SK-N-SH (cell line): ENCODE measurements around the gene PAPPA2.

ENCODE experiments used
- CHD2 ChIP-seq: fragments of 150-350 bp; IDR thresholded peaks from 2 replicates; pipeline ENCODE4 v1.6.1; 2018; ENCODE audit warnings: low read length; ENCODE audit not compliant: partially characterized antibody
- EP300 ChIP-seq, 2 experiments: IDR thresholded peaks; 2 replicates each; pipeline versions ENCODE4 v1.4.0 to v1.6.1; 2012; ENCODE audit warnings: borderline replicate concordance in 1 of 2, low read depth in 1 of 2, low read length in 1 of 2
- FOXJ3 ChIP-seq: sonication (generic); formaldehyde crosslinking; IDR thresholded peaks from 2 replicates; pipeline ENCODE4 v1.5.1; 2020; ENCODE audit warnings: mild to moderate bottlenecking, missing genetic modification reagents
- FOXM1 ChIP-seq: IDR thresholded peaks from 2 replicates; pipeline ENCODE4 v1.4.0; 2012; ENCODE audit warnings: low read depth, mild to moderate bottlenecking
- RAD21 ChIP-seq: IDR thresholded peaks from 2 replicates; pipeline ENCODE4 v1.6.1; 2012; ENCODE audit warnings: mild to moderate bottlenecking, low read length
- SMC3 ChIP-seq: IDR thresholded peaks from 2 replicates; pipeline ENCODE4 v1.6.1; 2012; ENCODE audit warnings: low read depth, low read length, improper control_type of control experiment
- TAF1 ChIP-seq: IDR thresholded peaks from 2 replicates; pipeline ENCODE4 v1.6.1; 2012; ENCODE audit warnings: low read depth, mild to moderate bottlenecking, low read length, moderate library complexity, borderline replicate concordance
- TCF12 ChIP-seq: IDR thresholded peaks from 2 replicates; pipeline ENCODE4 v1.4.0; 2012
- TF ChIP-seq, protein P1 (sequence below): fragments of 200-600 bp; sonication (generic); IDR thresholded peaks from 2 replicates; pipeline ENCODE4 v1.6.1; 2017; ENCODE audit warnings: antibody characterized with exemption, mild to moderate bottlenecking, moderate library complexity
- TF ChIP-seq, protein P2 (sequence below): IDR thresholded peaks from 2 replicates; pipeline ENCODE4 v1.4.0; 2012; ENCODE audit warnings: low read depth
- TF ChIP-seq, protein P3 (sequence below): IDR thresholded peaks from 2 replicates; pipeline ENCODE4; 2012
- TF ChIP-seq, protein P4 (sequence below): fragments of 150-350 bp; IDR thresholded peaks from 2 replicates; pipeline ENCODE4 v1.6.1; 2017; ENCODE audit warnings: antibody characterized with exemption, low read length, low read depth, borderline replicate concordance

DNA sequence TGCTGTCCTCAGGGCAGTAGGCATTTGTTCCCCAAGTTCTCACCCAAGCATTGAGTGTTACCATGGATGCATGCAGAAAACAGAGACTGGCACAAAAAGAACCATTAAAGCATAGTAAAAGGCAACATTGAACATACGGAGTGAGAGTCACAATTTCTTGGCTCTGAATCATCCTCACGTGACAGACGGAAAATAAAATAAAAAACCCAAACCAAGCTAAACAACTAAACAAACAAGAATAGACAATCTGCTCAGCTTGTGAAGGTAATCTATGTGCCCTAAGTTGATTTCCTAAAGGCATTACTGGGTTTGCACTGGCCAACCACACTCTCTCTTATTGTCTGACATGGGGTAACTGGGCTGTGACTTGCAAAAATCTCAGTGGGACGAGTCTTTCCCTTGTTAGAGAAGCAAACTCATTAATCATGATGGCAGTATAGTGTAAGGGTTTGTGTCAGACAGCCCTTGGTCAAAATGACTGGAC, 395.5 kb downstream of the PAPPA2 start:
- TF ChIP-seq EP300 (IDR thresholded peaks at IDR 0.05; ENCODE audit: borderline replicate concordance in 1 of 2, low read depth in 1 of 2, low read length in 1 of 2) (no peak), TCF12 (no peak), FOXM1 (no peak), TAF1 (no peak), FOXJ3 (CRISPR knock-in tag) (no peak), CHD2 (no peak), SMC3 (no peak), RAD21 (no peak)
- TF ChIP-seq, protein P1, sequence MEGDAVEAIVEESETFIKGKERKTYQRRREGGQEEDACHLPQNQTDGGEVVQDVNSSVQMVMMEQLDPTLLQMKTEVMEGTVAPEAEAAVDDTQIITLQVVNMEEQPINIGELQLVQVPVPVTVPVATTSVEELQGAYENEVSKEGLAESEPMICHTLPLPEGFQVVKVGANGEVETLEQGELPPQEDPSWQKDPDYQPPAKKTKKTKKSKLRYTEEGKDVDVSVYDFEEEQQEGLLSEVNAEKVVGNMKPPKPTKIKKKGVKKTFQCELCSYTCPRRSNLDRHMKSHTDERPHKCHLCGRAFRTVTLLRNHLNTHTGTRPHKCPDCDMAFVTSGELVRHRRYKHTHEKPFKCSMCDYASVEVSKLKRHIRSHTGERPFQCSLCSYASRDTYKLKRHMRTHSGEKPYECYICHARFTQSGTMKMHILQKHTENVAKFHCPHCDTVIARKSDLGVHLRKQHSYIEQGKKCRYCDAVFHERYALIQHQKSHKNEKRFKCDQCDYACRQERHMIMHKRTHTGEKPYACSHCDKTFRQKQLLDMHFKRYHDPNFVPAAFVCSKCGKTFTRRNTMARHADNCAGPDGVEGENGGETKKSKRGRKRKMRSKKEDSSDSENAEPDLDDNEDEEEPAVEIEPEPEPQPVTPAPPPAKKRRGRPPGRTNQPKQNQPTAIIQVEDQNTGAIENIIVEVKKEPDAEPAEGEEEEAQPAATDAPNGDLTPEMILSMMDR: no peak
- TF ChIP-seq, protein P2, sequence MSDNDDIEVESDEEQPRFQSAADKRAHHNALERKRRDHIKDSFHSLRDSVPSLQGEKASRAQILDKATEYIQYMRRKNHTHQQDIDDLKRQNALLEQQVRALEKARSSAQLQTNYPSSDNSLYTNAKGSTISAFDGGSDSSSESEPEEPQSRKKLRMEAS: no peak
- TF ChIP-seq, protein P3, sequence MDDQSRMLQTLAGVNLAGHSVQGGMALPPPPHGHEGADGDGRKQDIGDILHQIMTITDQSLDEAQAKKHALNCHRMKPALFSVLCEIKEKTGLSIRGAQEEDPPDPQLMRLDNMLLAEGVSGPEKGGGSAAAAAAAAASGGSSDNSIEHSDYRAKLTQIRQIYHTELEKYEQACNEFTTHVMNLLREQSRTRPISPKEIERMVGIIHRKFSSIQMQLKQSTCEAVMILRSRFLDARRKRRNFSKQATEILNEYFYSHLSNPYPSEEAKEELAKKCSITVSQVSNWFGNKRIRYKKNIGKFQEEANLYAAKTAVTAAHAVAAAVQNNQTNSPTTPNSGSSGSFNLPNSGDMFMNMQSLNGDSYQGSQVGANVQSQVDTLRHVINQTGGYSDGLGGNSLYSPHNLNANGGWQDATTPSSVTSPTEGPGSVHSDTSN: no peak
- TF ChIP-seq, protein P4, sequence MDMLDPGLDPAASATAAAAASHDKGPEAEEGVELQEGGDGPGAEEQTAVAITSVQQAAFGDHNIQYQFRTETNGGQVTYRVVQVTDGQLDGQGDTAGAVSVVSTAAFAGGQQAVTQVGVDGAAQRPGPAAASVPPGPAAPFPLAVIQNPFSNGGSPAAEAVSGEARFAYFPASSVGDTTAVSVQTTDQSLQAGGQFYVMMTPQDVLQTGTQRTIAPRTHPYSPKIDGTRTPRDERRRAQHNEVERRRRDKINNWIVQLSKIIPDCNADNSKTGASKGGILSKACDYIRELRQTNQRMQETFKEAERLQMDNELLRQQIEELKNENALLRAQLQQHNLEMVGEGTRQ: no peak
